ENCODE data around the gene ASPA. TPM values are rescaled to one million over a fixed set of nuclear protein-coding genes. Genes with fewer than 3 reads are reported as not detected.

ASPA gene
- total and polyA plus RNA-seq, 2 donors, result 2.8 to 44.9 TPM

- no peak overlapping the region for H3K27ac ChIP-seq (ENCODE audit: low read depth)
- no peaks in the 10 kb centered on the region for H3K36me3 ChIP-seq (ENCODE audit: insufficient read depth)
- DNase-seq (ENCODE audit: extremely low spot score), result no peak
- H3K4me1 ChIP-seq (ENCODE audit: insufficient read depth), result no peaks in the 10 kb centered on the region
- no peak overlapping the region for H3K4me3 ChIP-seq (ENCODE audit: low read depth, low read length)
- WGBS, result 89% methylated on average over 6 of the region's 6 CpGs
Observed at GRCh38 chr17:3551189-3551588, 75.4 kb downstream of the ASPA start.

- 89% methylated on average over 7 of the region's 7 CpGs for WGBS
- Histone ChIP-seq H3K4me3 (ENCODE audit: low read depth, low read length) (no peak overlapping the region), H3K4me1 (ENCODE audit: insufficient read depth) (no peaks in the 10 kb centered on the region), H3K36me3 (ENCODE audit: insufficient read depth) (no peaks in the 10 kb centered on the region), H3K27ac (ENCODE audit: low read depth) (no peak overlapping the region)
- no peak for DNase-seq (ENCODE audit: extremely low spot score)
Observed at GRCh38 chr17:3552916-3553315, 77.1 kb downstream of the ASPA start.

Other genes starting within 250 kb of the ASPA start
- not detected for gene OR3A1, start 177.6 kb upstream of the ASPA start, total RNA-seq
- gene OR3A1, start 177.6 kb upstream of the ASPA start, polyA plus RNA-seq, result not detected
- 0.42 TPM for gene OR3A2, start 89.7 kb upstream of the ASPA start, total RNA-seq
- 0.22 TPM for gene OR3A2, start 89.7 kb upstream of the ASPA start, polyA plus RNA-seq
- gene OR1E1, start 77.6 kb upstream of the ASPA start, total RNA-seq, result not detected
- gene OR1E1, start 77.6 kb upstream of the ASPA start, polyA plus RNA-seq, result not detected
- gene OR3A3, start 64.6 kb upstream of the ASPA start, total RNA-seq, result not detected
- not detected for gene OR3A3, start 64.6 kb upstream of the ASPA start, polyA plus RNA-seq
- gene OR1E2, start 42.2 kb upstream of the ASPA start, total RNA-seq, result not detected
- not detected for gene OR1E2, start 42.2 kb upstream of the ASPA start, polyA plus RNA-seq
- 1.0 TPM for gene SPATA22, start 4.2 kb upstream of the ASPA start, total RNA-seq
- 0.23 TPM for gene SPATA22, start 4.2 kb upstream of the ASPA start, polyA plus RNA-seq
- 5.1 TPM for gene TRPV3, start 81.8 kb downstream of the ASPA start, total RNA-seq
- gene TRPV3, start 81.8 kb downstream of the ASPA start, polyA plus RNA-seq, result 0.80 TPM
- 4.5 TPM for gene TRPV1, start 133.4 kb downstream of the ASPA start, total RNA-seq
- 4.0 TPM for gene TRPV1, start 133.4 kb downstream of the ASPA start, polyA plus RNA-seq
- 12.6 TPM for gene SHPK, start 160.3 kb downstream of the ASPA start, total RNA-seq
- gene SHPK, start 160.3 kb downstream of the ASPA start, polyA plus RNA-seq, result 8.0 TPM
- 10.6 TPM for gene CTNS, start 160.8 kb downstream of the ASPA start, total RNA-seq
- gene CTNS, start 160.8 kb downstream of the ASPA start, polyA plus RNA-seq, result 13.8 TPM
- gene TAX1BP3, start 192.6 kb downstream of the ASPA start, total RNA-seq, result 64.2 TPM
- gene TAX1BP3, start 192.6 kb downstream of the ASPA start, polyA plus RNA-seq, result 129 TPM
- gene EMC6, start 192.8 kb downstream of the ASPA start, total RNA-seq, result 7.8 TPM
- 77.1 TPM for gene EMC6, start 192.8 kb downstream of the ASPA start, polyA plus RNA-seq
- 1.3 TPM for gene P2RX5, start 220.2 kb downstream of the ASPA start, total RNA-seq
- 1.0 TPM for gene P2RX5, start 220.2 kb downstream of the ASPA start, polyA plus RNA-seq
- gene HASPIN, start 247.9 kb downstream of the ASPA start, total RNA-seq, result 2.2 TPM
- gene HASPIN, start 247.9 kb downstream of the ASPA start, polyA plus RNA-seq, result 0.08 TPM